ENCODE measurements around the gene TECPR2.
"Not testable (repeated sequence)": the region's sequence is repeated elsewhere in the genome, so short reads cannot be mapped to it uniquely, and the experiment has no call there.

The TECPR2 gene

DNA sequence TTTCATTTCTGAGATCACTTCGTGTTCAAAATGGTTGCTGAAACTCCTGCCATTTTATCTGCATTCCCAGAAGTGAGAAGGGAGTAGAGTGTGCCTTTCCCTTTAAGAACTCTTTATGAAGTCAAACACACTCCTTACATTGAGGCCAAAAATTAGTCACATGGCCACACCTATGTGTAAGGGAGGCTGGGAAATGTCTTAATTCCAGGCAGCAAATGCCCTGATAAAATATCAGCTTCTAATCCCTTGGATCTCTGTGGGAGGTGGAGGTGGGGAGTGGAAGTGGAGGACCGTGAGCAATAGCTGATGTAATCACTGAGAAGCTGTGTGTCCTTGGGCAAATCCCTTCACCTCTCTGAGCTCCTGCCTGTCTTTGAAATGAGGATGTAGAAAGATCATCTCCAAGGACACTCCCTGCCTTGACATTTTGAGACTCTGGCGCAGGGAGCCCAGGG is 169.5 kb downstream of the TECPR2 start:
- no peak for DNase-seq

- DNase-seq = no peak
These were observed 175.3 kb downstream of the TECPR2 start for GRCh38 chr14:102537981-102538601.

GRCh38 chr14:102538602-102539543 is 176.1 kb downstream of the TECPR2 start:
- DNase-seq = no peak

DNA sequence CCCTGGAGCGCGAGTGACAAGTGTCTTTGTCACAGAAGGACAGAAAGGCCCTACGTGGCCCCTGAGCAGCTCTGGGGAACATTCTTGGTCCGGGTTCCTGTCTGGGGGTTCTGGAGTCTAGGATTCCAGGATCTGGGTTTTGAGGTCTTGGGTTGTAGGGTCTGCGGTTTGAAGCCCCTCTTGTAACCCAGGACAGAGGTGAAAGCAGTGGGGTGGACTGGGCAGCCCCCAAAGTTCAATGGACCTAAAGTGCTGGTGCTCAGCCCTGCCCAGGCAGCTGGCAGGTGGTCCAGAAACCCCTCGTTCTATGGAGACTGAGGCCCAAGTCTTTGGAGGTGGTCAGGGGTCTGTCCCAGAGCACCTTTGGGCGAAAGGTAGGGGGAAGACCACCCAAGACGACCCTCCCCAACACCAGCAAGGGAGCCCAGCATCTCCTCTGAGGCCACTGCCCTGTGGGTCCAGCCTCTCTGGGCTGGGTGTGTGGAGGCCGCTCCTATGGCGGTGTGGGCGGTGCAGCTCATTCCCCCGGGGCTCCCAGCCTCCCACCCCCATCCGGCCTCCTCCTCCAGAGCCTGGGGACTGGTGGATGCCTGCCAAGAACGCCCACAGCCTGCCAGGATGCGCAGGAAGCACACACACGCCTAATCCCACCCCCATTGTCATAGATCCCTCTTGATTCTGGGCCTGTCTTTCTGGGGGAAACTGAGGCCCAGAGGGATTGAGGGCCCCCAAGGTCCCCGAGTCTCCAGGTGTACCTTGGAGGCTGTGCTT is 177.0 kb downstream of the TECPR2 start:
- peak; percentile 81 for DNase-seq

GRCh38 chr14:102540315-102541028 is 177.7 kb downstream of the TECPR2 start:
- DNase-seq = peak; percentile 77

GRCh38 chr14:102541029-102541491 is 178.3 kb downstream of the TECPR2 start:
- DNase-seq = not testable (repeated sequence)

DNA sequence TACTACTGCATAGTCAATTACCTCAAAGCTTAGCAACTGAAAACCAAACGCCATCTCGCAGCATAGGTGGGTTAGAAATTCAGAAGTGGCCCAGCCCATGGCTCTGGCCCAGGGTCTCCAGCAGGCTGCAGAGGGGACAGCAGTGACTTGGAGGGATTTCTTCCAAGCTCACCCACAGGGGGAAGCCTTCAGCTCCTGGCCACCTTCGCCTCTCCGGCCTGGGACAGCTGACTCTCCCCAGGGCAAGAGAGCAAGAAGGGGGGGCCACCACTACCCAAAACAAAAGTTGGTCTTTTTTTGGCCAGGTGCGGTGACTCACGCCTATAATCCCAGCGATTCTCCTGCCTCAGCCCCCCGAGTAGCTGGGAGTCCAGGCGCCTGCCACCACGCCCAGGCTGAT is 179.0 kb downstream of the TECPR2 start:
- no peak for DNase-seq

- DNase-seq = no peak
These were observed 181.5 kb downstream of the TECPR2 start for GRCh38 chr14:102544046-102544746.

DNA sequence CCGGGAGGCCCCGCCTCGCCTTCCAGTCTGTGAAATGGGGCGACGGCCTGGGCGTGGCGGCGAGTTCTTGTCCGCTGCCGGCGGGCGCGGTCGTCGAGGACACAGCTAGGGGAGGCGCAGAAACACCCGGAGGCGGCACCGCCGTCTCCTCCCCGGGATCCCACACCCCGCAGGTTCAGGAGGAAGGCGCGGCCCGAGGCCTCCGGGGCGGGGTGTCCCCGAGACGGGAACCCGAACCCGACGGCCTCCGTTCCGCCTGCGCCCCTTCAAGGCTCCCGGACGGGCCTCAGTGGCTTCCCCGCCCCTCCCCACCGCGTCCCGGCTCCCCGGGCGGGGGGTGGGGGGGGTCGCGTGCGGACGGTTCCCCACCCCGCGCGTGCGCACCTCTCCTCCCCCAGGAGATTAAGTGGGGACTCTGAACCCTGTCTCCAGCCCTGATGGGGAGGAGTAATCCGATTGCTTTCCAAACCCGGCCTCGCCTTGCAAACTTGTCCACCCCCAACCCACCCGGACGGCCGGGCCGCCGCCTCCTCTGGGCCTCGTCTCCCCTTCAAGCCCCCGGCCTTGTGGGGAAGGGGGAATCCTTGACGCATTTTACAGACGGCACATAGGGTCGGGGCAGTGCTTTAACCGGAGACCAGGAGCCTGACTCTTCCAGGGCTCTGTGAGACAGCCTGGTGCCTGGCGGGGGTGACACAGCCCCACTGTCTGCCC is 182.2 kb downstream of the TECPR2 start:
- DNase-seq = no peak

DNA sequence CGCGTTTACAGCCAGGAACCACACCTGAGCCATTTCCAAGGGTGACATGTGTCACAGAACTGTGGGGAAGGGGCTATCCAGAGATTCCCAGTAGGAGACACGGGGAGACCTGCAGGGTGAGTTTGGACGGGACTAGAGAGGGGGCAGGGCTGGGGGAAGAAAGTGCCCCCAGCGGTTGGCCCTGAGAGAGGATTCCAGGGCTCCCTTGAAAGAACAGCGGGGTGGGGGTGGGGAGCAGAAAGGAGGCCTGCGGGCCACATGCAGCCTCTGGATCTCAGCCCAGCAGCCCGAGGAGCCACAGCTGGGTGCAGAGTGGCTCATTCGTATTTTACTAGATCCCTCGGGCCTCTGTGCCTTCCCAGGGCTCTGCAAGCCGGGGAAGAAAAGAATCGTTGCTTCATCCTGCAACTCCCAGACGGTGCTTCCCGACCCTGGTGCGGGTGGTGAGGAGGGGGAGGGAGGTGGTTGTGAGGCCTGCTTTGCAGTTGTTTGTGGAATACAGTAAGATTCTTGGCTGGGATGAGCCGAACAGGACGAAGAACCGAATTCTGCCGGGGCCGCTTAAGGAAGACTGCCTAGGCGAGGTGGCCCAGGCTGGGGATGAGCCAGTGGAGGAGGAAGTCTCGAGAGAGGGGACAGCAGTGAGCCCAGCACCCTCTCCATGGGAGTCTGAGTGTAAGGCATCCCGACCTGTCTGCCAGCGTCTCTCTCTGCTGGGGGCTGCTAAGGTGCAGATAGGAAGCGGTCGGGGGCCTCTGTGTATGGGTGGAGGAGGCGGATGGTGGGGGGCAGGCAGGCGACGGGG is 182.9 kb downstream of the TECPR2 start:
- peak; percentile 26 for DNase-seq

DNA sequence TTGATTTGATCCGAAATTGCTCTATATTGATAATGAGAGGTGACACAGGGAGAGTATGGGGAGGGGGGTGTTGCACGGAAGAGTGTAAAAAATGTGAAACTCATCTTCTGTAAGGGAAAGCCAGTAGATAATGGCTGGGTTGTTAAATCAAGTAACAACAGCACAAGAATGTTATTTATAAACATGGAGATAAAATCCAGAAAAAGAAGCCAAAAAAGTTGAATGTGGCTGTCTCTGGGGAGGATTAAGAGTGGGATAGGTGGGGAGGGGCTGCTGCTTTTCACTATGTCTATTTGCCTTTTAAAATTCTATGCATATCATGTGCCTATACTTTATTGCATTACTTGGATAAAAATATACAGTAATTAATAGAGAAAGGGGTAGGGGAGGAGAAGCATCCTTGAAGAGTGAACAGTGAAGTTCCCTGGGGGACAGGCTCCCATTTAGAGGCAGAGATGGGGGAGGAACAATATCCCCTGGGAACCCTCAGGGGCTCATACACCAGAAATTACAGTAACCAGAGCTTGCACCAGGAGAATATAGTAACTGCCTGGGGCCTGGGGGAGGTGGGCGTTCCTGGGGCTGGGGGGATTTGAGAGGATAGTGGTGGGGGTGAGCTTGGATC is 186.0 kb downstream of the TECPR2 start:
- no peak for DNase-seq

DNA sequence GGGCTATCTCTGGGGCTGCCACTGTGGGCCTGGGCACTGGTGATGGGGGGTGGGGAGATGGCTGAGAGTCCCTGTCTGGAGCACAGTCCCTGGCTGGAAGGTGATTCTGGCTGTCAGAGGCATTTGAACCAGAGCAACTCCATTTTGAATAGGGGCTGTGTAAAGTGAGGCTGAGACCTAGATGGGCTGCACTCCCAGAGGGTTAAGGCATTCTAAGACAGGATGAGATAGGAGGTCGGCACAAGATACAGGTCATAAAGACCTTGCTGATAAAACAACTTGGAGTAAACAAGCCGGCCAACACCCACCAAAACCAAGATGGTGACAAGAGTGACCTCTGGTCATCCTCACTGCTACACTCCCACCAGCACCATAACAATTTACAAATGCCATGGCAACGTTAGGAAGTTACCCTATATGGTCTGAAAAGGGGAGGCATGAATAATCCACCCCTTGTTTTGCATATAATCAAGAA is 188.2 kb downstream of the TECPR2 start:
- DNase-seq = not testable (repeated sequence)

All from DMS 273 treated with DMSO at 0.1 percent for 48 hours (cell line).